NCI-H1048 (cell line): ENCODE results near the gene FOXP2.
"Not testable (repeated sequence)": the region's sequence is repeated elsewhere in the genome, so short reads cannot be mapped to it uniquely, and the experiment has no call there.

Source experiments
- DNase-seq: peaks from one replicate; lab custom pipeline; 2025; lab: John Stamatoyannopoulos, UW

The FOXP2 gene

GRCh38 chr7:114590298-114590697 is 175.7 kb downstream of the FOXP2 start:
- no peak for DNase-seq

- no peak for DNase-seq
Observed at GRCh38 chr7:114598946-114599345, 184.3 kb downstream of the FOXP2 start.

GRCh38 chr7:114606100-114606499 is 191.5 kb downstream of the FOXP2 start:
- no peak for DNase-seq

GRCh38 chr7:114608822-114609221 is 194.2 kb downstream of the FOXP2 start:
- not testable (repeated sequence) for DNase-seq

DNA sequence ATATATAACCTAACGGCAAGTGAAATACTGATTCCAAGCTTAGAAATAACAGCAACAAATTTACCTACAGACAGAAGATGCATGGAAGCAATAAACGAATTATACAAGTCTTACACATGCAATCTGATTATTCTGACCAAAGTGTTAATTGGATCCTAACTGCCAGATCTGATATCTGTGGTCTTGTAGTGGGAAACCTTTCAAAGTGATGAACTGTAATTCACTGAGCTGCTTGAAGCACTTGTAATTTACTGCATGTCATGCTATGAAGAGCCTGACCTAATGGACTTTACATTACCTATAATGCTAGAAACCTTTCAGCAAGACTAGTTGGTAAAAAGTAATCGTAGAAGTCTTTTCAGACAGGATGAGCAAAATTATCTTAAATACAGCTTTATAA is 205.6 kb downstream of the FOXP2 start:
- DNase-seq: no peak

DNA sequence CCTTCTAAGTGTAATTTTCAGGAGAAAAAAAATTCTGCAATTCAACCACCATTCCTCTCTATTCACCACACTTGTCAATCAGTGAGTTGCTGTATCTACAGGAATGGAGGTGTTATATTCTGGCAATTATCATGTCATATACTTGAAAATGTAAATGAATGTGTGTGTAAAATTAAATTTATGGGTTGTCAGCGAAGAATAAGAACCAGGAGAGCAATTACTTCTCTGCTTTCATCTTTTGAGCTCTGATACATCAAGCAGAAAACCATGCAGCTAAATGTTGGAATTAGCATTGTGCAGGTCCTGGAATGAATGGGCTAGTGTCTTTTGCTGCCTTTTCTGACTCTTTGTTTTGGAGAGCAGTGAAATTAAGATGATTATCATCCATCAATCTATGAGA is 207.6 kb downstream of the FOXP2 start:
- no peak for DNase-seq

DNA sequence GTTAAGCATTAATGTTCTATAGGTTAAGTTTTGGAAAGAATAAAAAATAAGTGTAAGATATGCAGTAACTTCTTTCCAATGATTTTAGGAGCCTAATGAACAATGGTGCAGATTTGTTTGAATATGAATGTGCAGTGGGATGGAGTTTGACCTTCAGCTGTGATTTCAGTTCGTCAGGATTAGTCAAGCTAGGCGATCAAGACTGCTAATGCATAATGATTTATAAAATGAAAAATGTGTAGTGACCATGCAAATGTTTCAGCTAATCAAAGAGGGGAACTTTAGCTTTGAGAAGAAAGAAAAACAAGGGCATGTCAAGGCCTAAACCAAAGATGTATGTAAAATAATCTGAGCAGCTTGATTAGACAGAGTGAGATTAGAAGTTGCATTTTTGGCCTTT is 208.5 kb downstream of the FOXP2 start:
- DNase-seq: no peak

DNA sequence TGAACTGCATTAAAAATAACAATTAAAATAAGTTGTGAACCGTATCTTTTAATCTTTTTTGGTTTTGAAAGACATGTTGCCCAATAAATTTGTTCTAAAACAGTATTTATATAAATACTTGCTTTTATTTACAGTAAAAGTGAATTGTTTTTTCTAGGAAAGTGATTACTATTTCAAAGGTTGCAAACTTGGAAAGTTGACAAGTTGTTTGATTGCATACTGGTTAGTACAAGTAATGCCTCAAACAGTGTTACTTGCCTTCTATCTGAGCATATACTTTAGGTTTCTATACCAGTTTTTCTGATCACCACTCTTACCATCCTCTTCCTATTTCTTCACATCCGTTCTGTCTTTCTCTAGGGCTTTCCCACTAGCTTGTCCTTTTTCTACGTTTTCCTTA is 212.6 kb downstream of the FOXP2 start:
- no peak for DNase-seq

DNA sequence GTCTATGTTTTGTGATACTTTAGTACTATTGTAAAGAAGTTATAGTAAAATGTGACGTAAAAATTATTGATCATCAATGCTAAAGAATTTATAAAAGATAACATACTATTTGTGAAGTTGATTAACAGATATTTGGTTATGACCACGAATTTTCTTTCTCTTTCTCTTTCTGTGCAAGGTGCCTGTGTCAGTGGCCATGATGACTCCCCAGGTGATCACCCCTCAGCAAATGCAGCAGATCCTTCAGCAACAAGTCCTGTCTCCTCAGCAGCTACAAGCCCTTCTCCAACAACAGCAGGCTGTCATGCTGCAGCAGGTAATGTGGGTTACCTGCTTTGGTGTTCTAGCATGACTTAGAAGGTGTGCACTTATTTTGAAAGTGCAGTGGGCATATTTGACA is 213.7 kb downstream of the FOXP2 start:
- DNase-seq: no peak

DNA sequence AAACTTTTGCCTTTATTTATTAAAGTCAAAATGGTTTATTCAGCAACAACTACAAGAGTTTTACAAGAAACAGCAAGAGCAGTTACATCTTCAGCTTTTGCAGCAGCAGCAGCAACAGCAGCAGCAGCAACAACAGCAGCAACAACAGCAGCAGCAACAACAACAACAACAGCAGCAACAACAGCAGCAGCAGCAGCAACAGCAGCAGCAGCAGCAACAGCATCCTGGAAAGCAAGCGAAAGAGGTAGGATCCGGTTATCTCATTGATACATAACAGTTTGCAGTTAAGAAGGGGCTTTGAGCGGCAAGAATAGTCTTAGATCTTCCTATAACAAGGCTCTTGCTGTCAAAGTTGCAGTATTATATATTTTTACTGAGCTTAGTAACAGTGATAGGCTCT is 215.1 kb downstream of the FOXP2 start:
- DNase-seq: no peak

- no peak for DNase-seq
Observed at GRCh38 chr7:114630201-114630990, 215.8 kb downstream of the FOXP2 start.

- no peak for DNase-seq
Observed at GRCh38 chr7:114631249-114631822, 216.7 kb downstream of the FOXP2 start.

DNA sequence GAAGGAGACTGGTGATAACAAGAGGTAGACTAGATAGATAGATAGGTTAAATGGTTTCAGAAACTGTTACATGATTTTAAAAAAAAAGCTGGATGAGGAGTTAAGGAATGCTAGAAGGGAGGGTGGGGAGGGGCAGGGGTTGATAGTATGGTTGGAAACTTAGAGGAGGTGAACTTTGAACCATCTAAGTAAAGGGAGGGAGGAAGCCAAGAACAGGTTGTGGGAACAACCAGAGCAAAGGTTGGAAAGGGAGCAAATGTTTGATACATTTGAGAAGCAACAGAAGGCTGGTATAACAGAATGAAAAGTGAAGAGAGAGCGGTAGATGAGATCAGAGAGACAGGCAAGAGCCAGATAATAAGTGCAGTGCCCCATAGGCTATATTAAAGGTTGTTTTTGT is 224.8 kb downstream of the FOXP2 start:
- no peak for DNase-seq

GRCh38 chr7:114644455-114644854 is 229.8 kb downstream of the FOXP2 start:
- no peak for DNase-seq

GRCh38 chr7:114645451-114645850 is 230.8 kb downstream of the FOXP2 start:
- no peak for DNase-seq

GRCh38 chr7:114647518-114647917 is 232.9 kb downstream of the FOXP2 start:
- no peak for DNase-seq

DNA sequence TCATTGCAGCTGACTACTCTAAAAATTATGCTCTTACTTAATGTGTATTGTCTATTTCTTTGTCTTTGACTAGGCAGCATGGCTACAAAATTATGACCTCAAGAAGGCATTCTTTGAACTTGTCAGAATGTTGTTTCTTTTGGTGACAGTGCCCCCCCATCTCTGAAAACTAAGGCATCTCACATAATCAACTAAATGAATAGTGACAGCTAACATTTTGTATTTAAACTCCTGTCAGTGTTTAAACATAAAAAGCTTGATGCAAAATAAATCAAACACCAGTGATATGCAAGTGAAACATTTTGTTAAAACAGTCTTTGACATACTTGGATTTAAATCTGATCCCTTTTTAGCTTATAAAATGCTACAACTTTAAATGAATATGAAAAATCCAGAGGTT is 233.5 kb downstream of the FOXP2 start:
- DNase-seq: no peak

DNA sequence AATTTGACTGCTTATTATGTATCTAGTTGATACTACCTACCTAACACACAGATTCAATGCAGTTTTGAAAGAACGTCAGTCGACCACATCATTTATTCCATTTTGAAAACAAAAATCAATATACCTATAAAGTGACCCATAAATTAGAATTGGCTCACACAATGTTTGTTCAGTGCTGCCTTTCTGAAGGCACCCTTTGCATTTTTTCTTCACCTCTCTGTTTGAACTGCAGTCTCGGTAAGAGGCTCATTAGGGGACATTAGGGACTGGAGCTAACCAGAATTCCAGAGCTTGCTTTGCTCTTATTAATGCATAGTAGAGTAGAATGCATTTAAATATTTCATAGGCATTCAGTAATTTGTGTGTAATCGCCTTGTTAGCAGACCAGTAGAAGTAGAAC is 234.1 kb downstream of the FOXP2 start:
- no peak for DNase-seq

GRCh38 chr7:114649689-114650088 is 235.1 kb downstream of the FOXP2 start:
- no peak for DNase-seq

DNA sequence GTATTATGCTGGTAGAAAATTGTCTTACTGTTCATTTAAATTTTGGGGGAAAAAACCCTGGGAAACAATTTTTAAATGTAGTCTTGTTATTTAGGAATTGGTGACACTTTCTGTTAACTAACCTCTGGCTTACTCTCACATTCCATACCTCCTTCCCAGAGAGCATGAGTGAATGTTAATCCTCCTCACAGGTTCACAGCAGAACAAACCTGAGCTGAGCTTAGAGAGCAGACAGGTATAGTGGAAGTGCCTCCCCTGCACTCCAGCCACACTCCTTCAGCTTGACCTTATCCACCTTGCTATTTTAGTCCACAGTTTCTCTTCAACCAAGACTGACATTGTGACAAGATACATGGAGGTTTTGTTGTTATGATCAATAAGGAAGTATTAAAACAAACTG is 235.9 kb downstream of the FOXP2 start:
- DNase-seq: no peak

DNA sequence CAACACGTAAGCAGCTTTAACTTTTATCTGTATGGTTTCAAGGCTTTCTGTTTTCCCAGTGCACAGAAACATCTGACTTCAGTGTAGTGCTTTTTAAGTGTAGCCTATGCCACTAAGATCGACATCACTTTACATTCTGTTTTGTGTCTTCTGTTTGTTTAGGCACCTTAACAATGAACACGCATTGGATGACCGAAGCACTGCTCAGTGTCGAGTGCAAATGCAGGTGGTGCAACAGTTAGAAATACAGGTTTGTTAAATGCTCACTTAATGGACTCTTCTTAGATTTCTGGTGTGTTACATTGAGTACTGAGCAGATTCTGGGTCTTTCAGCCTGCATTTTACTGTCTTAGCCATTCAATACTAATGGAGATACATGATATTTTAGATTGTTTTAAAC is 237.4 kb downstream of the FOXP2 start:
- DNase-seq: no peak

- no peak for DNase-seq
Observed at GRCh38 chr7:114653364-114654088, 238.9 kb downstream of the FOXP2 start.

- no peak for DNase-seq
Observed at GRCh38 chr7:114656466-114656865, 241.9 kb downstream of the FOXP2 start.
